Daoy (cell line): Measurements from ENCODE around the gene CFAP44. TPM values are rescaled to one million over a fixed set of nuclear protein-coding genes. Genes with fewer than 3 reads are reported as not detected.
A peak's percentile ranks its signal among the peaks of the same experiment; 100 is the strongest.
"Not testable (repeated sequence)": the region's sequence is repeated elsewhere in the genome, so short reads cannot be mapped to it uniquely, and the experiment has no call there.

ENCODE experiments used
- DNase-seq: peaks from one replicate; pipeline ENCODE4 v3.0.0-alpha.2; 2015; ENCODE audit warnings: low read depth
- total RNA-seq: library from RNA; depleted of rRNA; stranded (reverse); fragments of >200 nt; shearing (Covaris generic); gene quantifications from 2 replicates; pipeline ENCODE4 v1.2.3, GENCODE V29; 2014; rRNA removed

CFAP44 gene
- total RNA-seq: 4.9 TPM in 2 replicates

- no peak for DNase-seq
Observed at GRCh38 chr3:113441051-113441770, at the start of gene CFAP44. Gene CFAP44, minus strand, starts transcription at chr3:113441493. Its CDS starts 7,829 bp downstream, at chr3:113433664.

GRCh38 chr3:113485161-113485609 is 43.9 kb upstream of the CFAP44 start:
- no peak for DNase-seq

- DNase-seq: no peak
Observed at GRCh38 chr3:113468539-113468938, 27.2 kb upstream of the CFAP44 start.

- no peak for DNase-seq
Observed at GRCh38 chr3:113461488-113461887, 20.2 kb upstream of the CFAP44 start.

GRCh38 chr3:113458554-113458953 is 17.3 kb upstream of the CFAP44 start:
- not testable (repeated sequence) for DNase-seq

GRCh38 chr3:113455446-113455845 is 14.2 kb upstream of the CFAP44 start:
- DNase-seq: no peak

- DNase-seq: no peak
Observed at GRCh38 chr3:113454630-113455029, 13.3 kb upstream of the CFAP44 start.

- DNase-seq: no peak
Observed at GRCh38 chr3:113454057-113454456, 12.8 kb upstream of the CFAP44 start.

- DNase-seq: no peak
Observed at GRCh38 chr3:113450911-113451310, 9.6 kb upstream of the CFAP44 start.

- no peak for DNase-seq
Observed at GRCh38 chr3:113439606-113440005, 1.7 kb downstream of the CFAP44 start.

- DNase-seq: no peak
Observed at GRCh38 chr3:113438224-113438623, 3.1 kb downstream of the CFAP44 start.

- DNase-seq: no peak
Observed at GRCh38 chr3:113437411-113437810, 3.9 kb downstream of the CFAP44 start.

GRCh38 chr3:113436809-113437208 is 4.5 kb downstream of the CFAP44 start:
- peak; percentile 18 for DNase-seq

GRCh38 chr3:113431811-113432210 is 9.5 kb downstream of the CFAP44 start:
- DNase-seq: no peak

GRCh38 chr3:113428581-113428980 is 12.7 kb downstream of the CFAP44 start:
- DNase-seq: peak; percentile 17

GRCh38 chr3:113423699-113424098 is 17.6 kb downstream of the CFAP44 start:
- DNase-seq: no peak

GRCh38 chr3:113421082-113421481 is 20.2 kb downstream of the CFAP44 start:
- no peak for DNase-seq

- DNase-seq: no peak
Observed at GRCh38 chr3:113409676-113410075, 31.6 kb downstream of the CFAP44 start.

- no peak for DNase-seq
Observed at GRCh38 chr3:113405180-113405579, 36.1 kb downstream of the CFAP44 start.

GRCh38 chr3:113404637-113405036 is 36.7 kb downstream of the CFAP44 start:
- DNase-seq: no peak
